H9 (cell line): Measurements from ENCODE around the gene COL5A3. TPM values are rescaled to one million over a fixed set of nuclear protein-coding genes. Genes with fewer than 3 reads are reported as not detected.

Source experiments
- DNase-seq: peaks from one replicate; pipeline ENCODE4 v3.0.0-alpha.2; 2017
- H2AFZ ChIP-seq: one replicate; pipeline ENCODE4 v1.6.1; 2013; ENCODE audit warnings: mild to moderate bottlenecking, low read length, control low read depth, moderate library complexity
- H2AK5ac ChIP-seq: 2 replicates; pipeline ENCODE4 v1.6.1; 2013; ENCODE audit warnings: low read length, control low read depth, mixed read lengths; ENCODE audit not compliant: insufficient read length
- H2BK120ac ChIP-seq: one replicate; pipeline ENCODE4 v1.6.1; 2013; ENCODE audit warnings: low read depth, mild to moderate bottlenecking, low read length, control low read depth, inconsistent platforms; ENCODE audit not compliant: poor library complexity, severe bottlenecking
- H2BK12ac ChIP-seq: 2 replicates; pipeline ENCODE4 v1.6.1; 2013; ENCODE audit warnings: low read length, control low read depth, mixed read lengths, low read depth; ENCODE audit not compliant: insufficient read length
- H2BK15ac ChIP-seq: 2 replicates; pipeline ENCODE4 v1.6.1; 2013; ENCODE audit warnings: low read depth, low read length, control low read depth
- H2BK20ac ChIP-seq: one replicate; pipeline ENCODE4 v1.6.1; 2013; ENCODE audit warnings: low read depth, mild to moderate bottlenecking, low read length, control low read depth, inconsistent platforms; ENCODE audit not compliant: poor library complexity, severe bottlenecking
- H2BK5ac ChIP-seq: 2 replicates; pipeline ENCODE4 v1.6.1; 2013; ENCODE audit warnings: low read length, control low read depth, mixed read lengths; ENCODE audit not compliant: insufficient read length
- H3K14ac ChIP-seq: 2 replicates; pipeline ENCODE4 v1.6.1; 2013; ENCODE audit warnings: low read length, control low read depth; ENCODE audit not compliant: insufficient read depth
- H3K18ac ChIP-seq: 2 replicates; pipeline ENCODE4 v1.6.1; 2013; ENCODE audit warnings: low read depth, mild to moderate bottlenecking, mixed read lengths, low read length, control low read depth; ENCODE audit not compliant: insufficient read length
- H3K23ac ChIP-seq: 2 replicates; pipeline ENCODE4 v1.6.1; 2013; ENCODE audit warnings: low read length, control low read depth, mixed read lengths, low read depth; ENCODE audit not compliant: insufficient read length
- H3K23me2 ChIP-seq: 2 replicates; pipeline ENCODE4 v1.6.1; 2013; ENCODE audit warnings: low read depth, mild to moderate bottlenecking, mixed read lengths, low read length, control low read depth; ENCODE audit not compliant: insufficient read length, poor library complexity, severe bottlenecking
- H3K27ac ChIP-seq: 2 replicates; pipeline ENCODE4 v1.5.1; 2013; ENCODE audit warnings: low read length, control low read depth, mixed read lengths, low read depth; ENCODE audit not compliant: insufficient read length
- H3K27me3 ChIP-seq: 2 replicates; pipeline ENCODE4 v1.6.1; 2013; ENCODE audit warnings: low read length, control low read depth, inconsistent platforms; ENCODE audit not compliant: insufficient read depth
- H3K4ac ChIP-seq: 2 replicates; pipeline ENCODE4 v1.6.1; 2013; ENCODE audit warnings: low read depth, mild to moderate bottlenecking, control low read depth, inconsistent platforms, low read length, moderate library complexity
- H3K4me1 ChIP-seq: 2 replicates; pipeline ENCODE4 v1.6.1; 2013; ENCODE audit warnings: low read length, control low read depth, inconsistent platforms; ENCODE audit not compliant: insufficient read depth
- H3K4me2 ChIP-seq: 2 replicates; pipeline ENCODE4 v1.6.1; 2013; ENCODE audit warnings: low read length, control low read depth, mixed read lengths; ENCODE audit not compliant: insufficient read length, insufficient read depth
- H3K56ac ChIP-seq: 2 replicates; pipeline ENCODE4 v1.6.1; 2013; ENCODE audit warnings: low read depth, mild to moderate bottlenecking, mixed read lengths, low read length, control low read depth; ENCODE audit not compliant: insufficient read length
- H3K79me1 ChIP-seq: 2 replicates; pipeline ENCODE4 v1.6.1; 2013; ENCODE audit warnings: low read depth, mild to moderate bottlenecking, moderate library complexity, low read length, control low read depth, inconsistent platforms; ENCODE audit not compliant: insufficient read depth, poor library complexity, severe bottlenecking
- H3K79me2 ChIP-seq: 2 replicates; pipeline ENCODE4 v1.6.1; 2013; ENCODE audit warnings: low read length, control low read depth, inconsistent platforms; ENCODE audit not compliant: insufficient read depth
- H3K9ac ChIP-seq: 2 replicates; pipeline ENCODE4 v1.6.1; 2013; ENCODE audit warnings: low read length, control low read depth, mixed read lengths; ENCODE audit not compliant: insufficient read length; ENCODE audit errors: extremely low read depth
- H3K9me3 ChIP-seq: one replicate; pipeline ENCODE4 v1.6.1; 2013; ENCODE audit warnings: low read depth, low read length, inconsistent platforms; ENCODE audit not compliant: control insufficient read depth
- H3T11ph ChIP-seq: one replicate; pipeline ENCODE4 v1.6.1; 2013; ENCODE audit warnings: mild to moderate bottlenecking, low read length, control low read depth, inconsistent platforms
- H4K20me1 ChIP-seq: one replicate; pipeline ENCODE4 v1.6.1; 2013; ENCODE audit not compliant: control insufficient read depth, insufficient read length, insufficient read depth
- H4K5ac ChIP-seq: 2 replicates; pipeline ENCODE4 v1.6.1; 2013; ENCODE audit warnings: low read depth, mild to moderate bottlenecking, mixed read lengths, low read length, control low read depth; ENCODE audit not compliant: insufficient read length
- H4K8ac ChIP-seq: replicated peaks from 2 replicates; pipeline ENCODE4 v1.6.1; 2013; ENCODE audit warnings: low read length, control low read depth, mixed read lengths, low read depth; ENCODE audit not compliant: insufficient read length
- H4K91ac ChIP-seq: 2 replicates; pipeline ENCODE4 v1.6.1; 2013; ENCODE audit warnings: low read depth, mild to moderate bottlenecking, moderate library complexity, mixed read lengths, low read length, control low read depth; ENCODE audit not compliant: insufficient read length
- H3K27ac Mint-ChIP-seq, 3 experiments: 2 replicates in 2 of 3; 3 replicates in 1 of 3; pipeline ENCODE4 v1.8.0; 2020 to 2021; ENCODE audit warnings: mixed read lengths in 3 of 3, mild to moderate bottlenecking in 1 of 3, moderate library complexity in 1 of 3
- H3K27me3 Mint-ChIP-seq: 2 replicates; pipeline ENCODE4 v1.8.0; 2021; ENCODE audit warnings: low read depth, mild to moderate bottlenecking, moderate library complexity, mixed read lengths
- H3K36me3 Mint-ChIP-seq, 3 experiments: 2 replicates in 2 of 3; 3 replicates in 1 of 3; pipeline ENCODE4 v1.8.0; 2020 to 2021; ENCODE audit warnings: low read depth in 3 of 3, mixed read lengths in 3 of 3; ENCODE audit not compliant: insufficient read depth in 1 of 3
- H3K4me1 Mint-ChIP-seq, 2 experiments: 2 replicates each; pipeline ENCODE4 v1.8.0; 2020; ENCODE audit warnings: mixed read lengths in 2 of 2
- H3K4me3 Mint-ChIP-seq, 2 experiments: 2 replicates in 1 of 2; 3 replicates in 1 of 2; pipeline ENCODE4 v1.8.0; 2020 to 2021; ENCODE audit warnings: mild to moderate bottlenecking in 2 of 2, mixed read lengths in 2 of 2, moderate library complexity in 1 of 2
- H3K9me3 Mint-ChIP-seq, 2 experiments: 2 replicates in 1 of 2; 3 replicates in 1 of 2; pipeline ENCODE4 v1.8.0; 2020; ENCODE audit warnings: mild to moderate bottlenecking in 2 of 2, mixed read lengths in 2 of 2, moderate library complexity in 1 of 2
- WGBS: extraction: QIAGEN DNeasy Blood & Tissue Kit; methylation state at CpG from one replicate; pipeline ENCODE4 v1.1.7; 2013; ENCODE audit warnings: missing lambda C conversion rate, low lambda C conversion rate, mixed read lengths; ENCODE audit not compliant: insufficient read length; ENCODE audit errors: extremely low coverage; 5-methylcytosine and 5-hydroxymethylcytosine counted together
- microRNA-seq: library from miRNA; unstranded; fragments of <30 nt; microRNA quantifications from one replicate; pipeline ENCODE4, GENCODE V29; 2020; ENCODE audit warnings: borderline microRNAs expressed
- total RNA-seq: library from RNA; stranded (reverse); gene quantifications from 2 replicates; pipeline ENCODE4 v1.2.1, GENCODE V29; 2021
- TF ChIP-seq, protein P1 (sequence below): fragments of 200-600 bp; sonication (generic); conservative IDR thresholded peaks from 3 replicates; pipeline ENCODE4 v1.8.0; 2021; ENCODE audit warnings: antibody characterized with exemption, mild to moderate bottlenecking

The COL5A3 gene
- total RNA-seq, 1 experiment from 2014 or later = 0.72 TPM

DNA sequence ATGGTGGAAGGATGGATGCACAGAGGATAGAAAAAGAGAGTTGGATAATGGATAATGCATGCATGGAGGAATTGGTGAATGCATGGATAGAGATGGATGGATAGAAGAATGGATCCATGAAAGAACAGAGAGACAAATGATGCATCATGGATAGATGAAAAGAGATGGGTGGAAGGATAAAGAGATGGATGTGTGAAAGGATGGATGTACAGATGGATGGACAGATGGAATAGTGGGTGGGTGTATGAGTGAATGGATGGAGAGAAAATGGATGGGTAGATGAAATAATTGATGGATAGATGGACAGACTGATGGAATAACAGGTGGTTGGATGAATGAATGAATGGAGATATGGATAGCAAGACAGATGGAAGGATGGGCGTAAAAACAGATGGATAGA lies 99.7 kb downstream of the COL5A3 start:
- Histone ChIP-seq H3K79me1 (peaks cover 3% of the 10 kb centered on the region), H3K18ac (no peak overlapping the region), H3T11ph (no peak overlapping the region), H4K8ac (no peak overlapping the region), H2AFZ (no peak overlapping the region), H4K20me1 (no peaks in the 10 kb centered on the region), H3K23ac (no peak overlapping the region), H3K4me1 (no peaks in the 10 kb centered on the region; the same call in 1 of the 2 replicates), H2BK20ac (no peak overlapping the region), H2BK15ac (no peak overlapping the region), H3K79me2 (no peaks in the 10 kb centered on the region; the same call in 1 of the 2 replicates), H3K4me2 (no peak overlapping the region), H3K27me3 (no peaks in the 10 kb centered on the region), H3K9me3 (no peaks in the 10 kb centered on the region), H3K27ac (no peak overlapping the region), H4K91ac (no peak overlapping the region), H2BK120ac (no peak overlapping the region), H3K23me2 (peaks cover 11% of the 10 kb centered on the region), H3K9ac (no peak overlapping the region), H2BK12ac (no peak overlapping the region), H3K14ac (no peak overlapping the region), H3K4ac (no peak overlapping the region), H2AK5ac (no peak overlapping the region), H2BK5ac (no peak overlapping the region), H4K5ac (no peak overlapping the region), H3K56ac (no peak overlapping the region)
- Mint-ChIP-seq H3K27ac (no peak overlapping the region), H3K9me3 (no peaks in the 10 kb centered on the region; a peak in 1 of 5 replicates), H3K4me3 (no peak overlapping the region), H3K36me3 (peaks cover under 1 to 8% (median 1%) of the 10 kb centered on the region in 3 experiments; a peak in 6 of 7 replicates), H3K4me1 (peaks cover 13 to 14% of the 10 kb centered on the region in 2 experiments; a peak in 3 of 4 replicates), H3K27me3 (no peaks in the 10 kb centered on the region)
- TF ChIP-seq, protein P1, sequence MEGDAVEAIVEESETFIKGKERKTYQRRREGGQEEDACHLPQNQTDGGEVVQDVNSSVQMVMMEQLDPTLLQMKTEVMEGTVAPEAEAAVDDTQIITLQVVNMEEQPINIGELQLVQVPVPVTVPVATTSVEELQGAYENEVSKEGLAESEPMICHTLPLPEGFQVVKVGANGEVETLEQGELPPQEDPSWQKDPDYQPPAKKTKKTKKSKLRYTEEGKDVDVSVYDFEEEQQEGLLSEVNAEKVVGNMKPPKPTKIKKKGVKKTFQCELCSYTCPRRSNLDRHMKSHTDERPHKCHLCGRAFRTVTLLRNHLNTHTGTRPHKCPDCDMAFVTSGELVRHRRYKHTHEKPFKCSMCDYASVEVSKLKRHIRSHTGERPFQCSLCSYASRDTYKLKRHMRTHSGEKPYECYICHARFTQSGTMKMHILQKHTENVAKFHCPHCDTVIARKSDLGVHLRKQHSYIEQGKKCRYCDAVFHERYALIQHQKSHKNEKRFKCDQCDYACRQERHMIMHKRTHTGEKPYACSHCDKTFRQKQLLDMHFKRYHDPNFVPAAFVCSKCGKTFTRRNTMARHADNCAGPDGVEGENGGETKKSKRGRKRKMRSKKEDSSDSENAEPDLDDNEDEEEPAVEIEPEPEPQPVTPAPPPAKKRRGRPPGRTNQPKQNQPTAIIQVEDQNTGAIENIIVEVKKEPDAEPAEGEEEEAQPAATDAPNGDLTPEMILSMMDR = no peak
- whole genome bisulfite sequencing = 100% methylated on average over 1 of the region's 1 CpG
- DNase-seq = no peak

Small RNA genes within 50 kb of the gene (microRNA-seq; reads per million reads assigned to microRNA genes)
- not detected for gene MIR5589

Other genes with a start within 250 kb of the COL5A3 start
- 8.1 and 9.2 TPM in 2 replicates for gene ZNF846, start 241.8 kb downstream of the COL5A3 start, total RNA-seq
- gene FBXL12, start 191.4 kb downstream of the COL5A3 start, total RNA-seq = 31.8 and 34.9 TPM in 2 replicates
- 393 and 405 TPM in 2 replicates for gene UBL5, start 182.6 kb downstream of the COL5A3 start, total RNA-seq
- gene PIN1, start 175.2 kb downstream of the COL5A3 start, total RNA-seq = 106 and 110 TPM in 2 replicates
- 75.6 and 76.5 TPM in 2 replicates for gene OLFM2, start 74.0 kb downstream of the COL5A3 start, total RNA-seq
- gene RDH8, start 3.0 kb upstream of the COL5A3 start, total RNA-seq = 0.13 TPM in 1 of 2 replicates, not detected in the other
- gene SHFL, start 75.8 kb upstream of the COL5A3 start, total RNA-seq = 20.0 and 21.1 TPM in 2 replicates
- gene ANGPTL6, start 92.2 kb upstream of the COL5A3 start, total RNA-seq = 0.18 and 0.26 TPM in 2 replicates
- gene PPAN, start 95.9 kb upstream of the COL5A3 start, total RNA-seq = 150 and 157 TPM in 2 replicates
- gene P2RY11, start 101.2 kb upstream of the COL5A3 start, total RNA-seq = 60.6 and 63.7 TPM in 2 replicates
- 290 and 296 TPM in 2 replicates for gene EIF3G, start 109.4 kb upstream of the COL5A3 start, total RNA-seq
- 206 and 227 TPM in 2 replicates for gene DNMT1, start 184.4 kb upstream of the COL5A3 start, total RNA-seq
- 11.5 and 12.8 TPM in 2 replicates for gene S1PR2, start 220.8 kb upstream of the COL5A3 start, total RNA-seq
- 96.7 and 99.3 TPM in 2 replicates for gene MRPL4, start 241.7 kb upstream of the COL5A3 start, total RNA-seq